HL-60/S4 treated with retinoic acid at 250 ng/mL for 4 days and 3 days (cell line): ENCODE data around the gene IDH3A.

ENCODE experiments used
- in situ Hi-C: fragments of 300-500 bp; cut with MboI; formaldehyde crosslinking; loops from 2 replicates; pipeline ENCODE4 v1.7.0; 2022; ENCODE audit warnings: low sequenced_read_pairs

IDH3A gene

GRCh38 chr15:78164010-78164409 lies 14.8 kb downstream of the IDH3A start:
- in situ Hi-C loops, result no loop called here

GRCh38 chr15:78167227-78167888 lies 18.2 kb downstream of the IDH3A start:
- in situ Hi-C loops, result no loop called here

GRCh38 chr15:78168608-78169007 lies 19.4 kb downstream of the IDH3A start:
- in situ Hi-C loops, result no loop called here

- in situ Hi-C loops, result no loop called here
Observed at GRCh38 chr15:78170848-78171773, 21.9 kb downstream of the IDH3A start.

GRCh38 chr15:78171864-78172472 lies 22.8 kb downstream of the IDH3A start:
- in situ Hi-C loops, result no loop called here

- in situ Hi-C loops, result no loop called here
Observed at GRCh38 chr15:78174401-78174800, 25.2 kb downstream of the IDH3A start.

GRCh38 chr15:78175330-78175729 lies 26.2 kb downstream of the IDH3A start:
- in situ Hi-C loops, result no loop called here

GRCh38 chr15:78177447-78177873 lies 28.3 kb downstream of the IDH3A start:
- in situ Hi-C loops, result no loop called here

GRCh38 chr15:78178064-78178463 lies 28.9 kb downstream of the IDH3A start:
- in situ Hi-C loops, result no loop called here

GRCh38 chr15:78179286-78179840 lies 30.2 kb downstream of the IDH3A start:
- in situ Hi-C loops, result no loop called here

GRCh38 chr15:78179906-78180305 lies 30.7 kb downstream of the IDH3A start:
- in situ Hi-C loops, result no loop called here

- in situ Hi-C loops, result no loop called here
Observed at GRCh38 chr15:78182336-78182700, 33.2 kb downstream of the IDH3A start.

- in situ Hi-C loops, result no loop called here
Observed at GRCh38 chr15:78182821-78183220, 33.7 kb downstream of the IDH3A start.

- in situ Hi-C loops, result no loop called here
Observed at GRCh38 chr15:78192826-78193594, 43.8 kb downstream of the IDH3A start.

- in situ Hi-C loops, result no loop called here
Observed at GRCh38 chr15:78193731-78194567, 44.8 kb downstream of the IDH3A start.

- in situ Hi-C loops, result no loop called here
Observed at GRCh38 chr15:78194568-78194925, 45.4 kb downstream of the IDH3A start.

GRCh38 chr15:78195735-78196201 lies 46.6 kb downstream of the IDH3A start:
- in situ Hi-C loops, result no loop called here

- in situ Hi-C loops, result no loop called here
Observed at GRCh38 chr15:78197632-78198031, 48.5 kb downstream of the IDH3A start.

GRCh38 chr15:78200276-78200930 lies 51.2 kb downstream of the IDH3A start:
- in situ Hi-C loops, result no loop called here
